CD4-positive, alpha-beta T cell treated with Interleukin-6 at 100 ng/mL for 8 hours (primary cell): ENCODE data around the gene SFXN3.

Experiments
- DNase-seq: peaks from one replicate; pipeline ENCODE4 v3.0.0-alpha.2; 2020; ENCODE audit warnings: mixed read lengths, low spot score

SFXN3 gene

GRCh38 chr10:101031128-101031795, at the start of gene SFXN3, which contains the start of gene PDZD7:
Gene SFXN3, plus strand, starts transcription at chr10:101031234. Its CDS starts 3,461 bp downstream, at chr10:101034695.
Gene PDZD7, minus strand, starts transcription at chr10:101031129. Its CDS starts 910 bp downstream, at chr10:101030219.
- peak; percentile 95 for DNase-seq

DNA sequence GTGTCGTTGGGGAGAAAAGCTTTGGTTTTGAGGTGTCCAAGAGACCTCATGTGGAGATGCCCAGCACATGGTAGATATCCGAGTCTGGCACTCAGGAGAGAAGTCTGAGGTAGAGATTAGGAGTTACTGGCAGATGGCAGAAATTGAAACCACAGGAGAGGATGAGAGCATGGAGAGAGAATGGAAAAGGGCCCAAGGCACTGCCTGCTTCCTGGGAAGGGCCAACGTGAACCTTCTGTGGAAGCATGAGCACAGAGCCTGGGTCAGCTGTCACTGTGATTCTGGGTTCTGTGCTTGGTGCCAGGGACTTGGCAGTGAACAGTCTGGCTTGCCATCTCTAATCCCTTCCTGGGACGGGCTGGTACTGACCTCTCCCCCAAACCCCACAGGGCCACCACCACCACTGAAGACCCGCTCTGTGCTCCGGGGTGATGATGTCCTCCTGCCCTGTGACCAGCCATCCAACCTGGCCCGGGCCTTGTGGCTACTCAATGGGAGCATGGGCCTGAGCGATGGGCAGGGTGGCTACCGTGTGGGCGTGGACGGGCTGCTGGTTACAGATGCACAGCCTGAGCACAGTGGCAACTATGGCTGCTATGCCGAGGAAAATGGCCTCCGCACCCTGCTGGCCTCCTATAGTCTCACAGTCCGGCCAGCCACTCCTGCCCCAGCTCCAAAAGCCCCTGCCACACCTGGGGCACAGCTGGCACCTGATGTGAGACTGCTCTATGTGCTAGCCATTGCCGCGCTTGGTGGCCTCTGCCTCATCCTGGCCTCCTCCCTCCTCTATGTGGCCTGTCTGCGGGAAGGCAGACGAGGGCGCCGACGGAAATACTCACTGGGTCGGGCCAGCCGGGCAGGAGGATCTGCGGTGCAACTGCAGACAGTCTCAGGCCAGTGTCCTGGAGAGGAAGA, 47.9 kb upstream of the SFXN3 start:
- no peak for DNase-seq

GRCh38 chr10:100983868-100984671, 47.0 kb upstream of the SFXN3 start:
- no peak for DNase-seq

DNA sequence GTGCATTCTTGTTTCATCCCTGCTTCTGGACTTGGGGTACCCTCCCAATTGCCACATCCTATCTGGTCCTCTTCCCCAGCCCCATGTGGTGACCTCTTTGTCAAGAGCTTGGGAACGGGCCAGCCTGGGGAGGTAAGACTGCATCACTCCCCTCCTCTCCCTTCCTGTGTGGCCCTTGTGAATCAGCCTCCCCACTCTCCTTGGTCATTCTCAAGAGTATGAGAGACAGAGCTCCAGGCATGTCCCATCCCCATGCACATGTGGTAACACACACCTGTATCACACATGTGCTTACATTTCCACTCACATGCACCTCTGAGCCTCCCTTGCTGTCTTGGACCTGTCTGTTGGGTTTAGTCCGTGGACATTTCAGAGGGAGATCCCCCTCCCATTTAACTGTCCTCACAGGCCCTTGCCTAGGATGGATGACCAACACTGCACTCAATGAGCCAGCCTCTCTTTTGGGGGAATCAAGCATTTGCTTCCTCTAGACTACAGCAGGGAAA, 46.3 kb upstream of the SFXN3 start:
- no peak for DNase-seq

DNA sequence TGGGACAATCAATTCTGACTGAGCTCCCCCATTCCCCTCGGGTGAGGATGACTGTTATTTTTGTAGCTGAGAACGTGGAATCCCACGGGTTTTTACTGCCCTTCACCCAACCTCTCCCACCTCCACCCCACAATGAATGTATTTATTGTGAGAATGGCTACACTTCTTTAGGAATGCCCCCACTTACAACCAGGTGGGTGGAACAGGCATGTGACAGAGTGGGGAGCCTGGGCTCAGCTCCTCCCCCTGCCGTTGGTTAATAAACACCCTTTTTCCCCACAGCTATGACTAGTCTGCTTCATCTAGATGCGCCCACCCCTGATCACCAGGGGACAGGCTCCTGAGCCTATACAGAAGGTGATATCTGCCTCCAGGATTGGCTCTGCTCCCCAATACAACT, 45.7 kb upstream of the SFXN3 start:
- DNase-seq, result no peak

DNA sequence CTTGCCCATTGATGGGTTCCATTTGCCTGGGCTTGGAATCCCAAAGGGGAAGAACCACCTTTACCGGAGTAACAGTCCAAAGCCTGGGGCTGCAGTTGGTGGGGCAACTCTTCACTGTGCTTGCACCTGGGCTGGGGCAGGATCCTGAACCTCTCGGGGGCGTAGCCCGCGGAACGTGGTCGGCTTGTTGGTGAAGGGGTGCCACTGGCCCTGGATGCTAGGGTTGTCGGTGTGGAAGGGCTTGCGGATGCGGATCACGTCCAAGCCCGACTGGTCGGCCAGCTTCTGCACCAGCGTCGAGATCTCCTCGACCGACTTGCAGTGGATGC, 44.4 kb upstream of the SFXN3 start:
- DNase-seq, result no peak

DNA sequence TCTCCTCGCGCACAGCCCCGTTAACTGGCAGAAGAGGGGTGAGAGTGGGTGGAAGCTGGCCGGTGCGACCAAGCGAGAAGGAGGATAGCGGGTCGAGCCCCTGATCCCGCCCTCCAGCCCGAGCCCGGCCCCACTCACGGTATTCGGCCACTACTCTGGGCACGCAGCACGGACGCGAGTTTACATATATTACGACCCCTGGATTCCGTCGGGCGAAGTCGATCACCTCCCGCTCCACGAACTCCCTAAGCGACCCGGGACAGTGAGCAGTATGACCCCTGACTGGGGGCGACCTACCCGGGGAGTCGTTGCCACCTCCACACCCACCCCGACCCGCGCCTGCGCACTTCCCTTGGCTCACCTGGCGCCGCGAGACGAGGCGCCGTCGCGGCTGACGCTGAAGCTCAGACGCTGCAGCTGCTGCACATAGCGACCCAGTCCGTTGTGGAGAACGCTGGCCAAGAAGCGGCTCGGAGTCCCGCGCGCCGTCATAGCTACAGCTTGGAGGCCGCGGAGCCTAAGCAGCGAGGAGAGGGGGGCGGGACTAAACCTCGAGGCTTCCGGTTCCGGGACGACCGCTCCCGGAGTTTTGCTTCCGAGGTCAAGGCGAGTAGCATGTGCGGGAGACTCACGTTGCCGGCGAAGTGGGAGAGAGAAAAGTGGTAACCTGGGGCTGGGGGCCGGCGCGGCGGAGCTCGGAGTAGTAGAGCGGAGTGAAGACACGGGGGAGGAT, 43.9 kb upstream of the SFXN3 start, which contains the start of the genes MRPL43 and TWNK:
TSS of gene MRPL43 (minus strand) at position 546 of the 733 bp plus-strand sequence. CDS start at position 492, 54 bp downstream.
TSS of gene TWNK (plus strand) at position 592 of the 733 bp plus-strand sequence. CDS start 668 bp downstream, outside the sequence.
- peak; percentile 82 for DNase-seq

DNA sequence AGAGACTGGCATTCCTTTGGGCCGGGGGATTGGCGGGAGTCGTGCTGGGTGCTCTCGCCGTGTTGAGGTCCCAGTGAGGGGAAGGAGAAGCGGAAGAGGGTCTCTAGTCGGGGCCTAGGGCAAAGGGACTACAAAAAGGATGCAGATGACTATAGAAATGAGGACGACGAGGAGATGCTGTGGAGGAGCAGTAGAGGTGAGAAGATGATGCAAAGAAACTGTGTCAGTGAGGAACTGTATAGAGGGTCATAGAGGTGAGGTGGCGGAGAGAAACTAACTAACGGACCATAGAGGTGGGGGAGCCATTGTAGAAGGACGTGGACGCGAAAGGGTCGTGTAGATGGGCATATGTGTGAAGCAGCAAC, 43.4 kb upstream of the SFXN3 start:
- no peak for DNase-seq

DNA sequence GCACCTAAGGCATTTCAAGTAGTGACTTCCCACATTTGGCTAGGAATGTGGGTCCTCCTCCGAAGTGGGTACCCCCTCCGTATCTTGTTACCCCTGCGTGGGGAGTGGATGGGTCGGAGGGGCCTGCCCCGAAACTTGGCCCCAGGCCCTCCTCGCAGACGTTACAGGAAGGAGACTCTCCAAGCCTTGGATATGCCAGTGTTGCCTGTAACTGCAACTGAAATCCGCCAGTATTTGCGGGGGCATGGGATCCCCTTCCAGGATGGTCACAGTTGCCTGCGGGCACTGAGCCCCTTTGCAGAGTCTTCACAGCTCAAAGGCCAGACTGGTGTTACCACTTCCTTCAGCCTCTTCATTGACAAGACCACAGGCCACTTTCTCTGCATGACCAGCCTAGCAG, 42.9 kb upstream of the SFXN3 start:
- no peak for DNase-seq

DNA sequence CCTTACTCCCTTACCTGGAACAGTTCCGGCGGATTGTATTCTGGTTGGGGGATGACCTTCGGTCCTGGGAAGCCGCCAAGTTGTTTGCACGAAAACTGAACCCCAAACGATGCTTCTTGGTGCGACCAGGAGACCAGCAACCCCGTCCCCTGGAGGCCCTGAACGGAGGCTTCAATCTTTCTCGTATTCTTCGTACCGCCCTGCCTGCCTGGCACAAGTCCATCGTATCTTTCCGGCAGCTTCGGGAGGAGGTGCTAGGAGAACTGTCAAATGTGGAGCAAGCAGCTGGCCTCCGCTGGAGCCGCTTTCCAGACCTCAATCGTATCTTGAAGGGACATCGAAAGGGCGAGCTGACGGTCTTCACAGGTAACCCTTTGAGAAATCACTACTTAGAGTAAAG, 41.9 kb upstream of the SFXN3 start:
- no peak for DNase-seq

GRCh38 chr10:100993986-100994708, 36.9 kb upstream of the SFXN3 start:
- DNase-seq, result no peak

- no peak for DNase-seq
Measured at GRCh38 chr10:100995181-100995580, 35.9 kb upstream of the SFXN3 start.

- peak; percentile 18 for DNase-seq
Measured at GRCh38 chr10:100996678-100997359, 34.2 kb upstream of the SFXN3 start.

GRCh38 chr10:100997360-100998182, 33.5 kb upstream of the SFXN3 start:
- DNase-seq, result peak; percentile 61

- DNase-seq, result peak; percentile 65
Measured at GRCh38 chr10:100998183-100998990, 32.6 kb upstream of the SFXN3 start.

- peak; percentile 69 for DNase-seq
Measured at GRCh38 chr10:100998991-100999741, 31.9 kb upstream of the SFXN3 start.

GRCh38 chr10:100999742-101000126, 31.3 kb upstream of the SFXN3 start, which contains the start of gene LZTS2:
Gene LZTS2, plus strand, starts transcription at chr10:100999808. Its CDS starts 2,731 bp downstream, at chr10:101002539.
- no peak for DNase-seq
